ENCODE data around the gene CLDN10.
"Not testable (repeated sequence)": the region's sequence is repeated elsewhere in the genome, so short reads cannot be mapped to it uniquely, and the experiment has no call there.

CLDN10 gene

DNA sequence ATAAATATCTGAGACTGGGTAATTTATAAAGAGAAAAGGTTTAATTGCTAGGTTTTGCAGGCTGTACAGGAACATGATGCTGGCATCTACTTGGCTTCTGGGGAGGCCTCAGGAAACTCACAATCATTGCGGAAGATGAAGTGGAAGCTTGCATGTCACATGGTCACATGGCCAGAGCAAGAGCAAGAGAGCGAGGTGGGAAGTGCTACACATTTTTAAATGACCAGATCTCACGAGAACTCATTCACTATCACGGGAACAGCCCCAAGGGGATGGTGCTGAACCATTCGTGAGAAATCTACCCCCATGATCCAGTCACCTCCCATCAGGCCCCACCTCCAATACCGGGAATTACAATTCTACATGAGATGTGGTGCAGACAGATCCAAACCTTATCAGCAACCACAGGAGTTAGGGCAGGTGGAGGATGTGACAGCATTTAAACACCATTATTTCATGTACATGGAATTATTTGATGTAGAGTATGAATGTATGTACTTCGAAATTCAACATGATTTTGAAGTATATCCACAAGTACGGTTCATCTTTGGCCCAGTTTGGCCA is 10.5 kb upstream of the CLDN10 start:
- DNase-seq (ENCODE audit: low read depth): no peak

DNA sequence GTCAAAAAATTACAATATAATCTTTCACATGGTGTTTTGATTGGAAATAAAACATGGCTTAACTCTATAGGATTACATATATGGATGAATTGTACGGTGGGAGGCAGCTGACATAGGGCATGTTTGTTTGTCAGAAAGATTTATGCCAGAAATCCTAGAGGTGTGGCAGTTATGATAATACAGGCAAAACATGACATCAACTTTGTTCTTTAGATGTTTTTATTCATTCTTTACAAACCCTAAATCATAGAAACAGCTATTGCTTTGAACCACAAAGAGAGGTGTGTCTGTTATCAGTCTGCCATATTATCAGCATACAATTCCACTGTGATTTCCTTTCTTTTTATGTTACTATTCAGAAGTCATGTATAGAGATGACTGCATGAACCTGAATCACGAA is 8.2 kb upstream of the CLDN10 start:
- no peak for DNase-seq (ENCODE audit: low read depth)

DNA sequence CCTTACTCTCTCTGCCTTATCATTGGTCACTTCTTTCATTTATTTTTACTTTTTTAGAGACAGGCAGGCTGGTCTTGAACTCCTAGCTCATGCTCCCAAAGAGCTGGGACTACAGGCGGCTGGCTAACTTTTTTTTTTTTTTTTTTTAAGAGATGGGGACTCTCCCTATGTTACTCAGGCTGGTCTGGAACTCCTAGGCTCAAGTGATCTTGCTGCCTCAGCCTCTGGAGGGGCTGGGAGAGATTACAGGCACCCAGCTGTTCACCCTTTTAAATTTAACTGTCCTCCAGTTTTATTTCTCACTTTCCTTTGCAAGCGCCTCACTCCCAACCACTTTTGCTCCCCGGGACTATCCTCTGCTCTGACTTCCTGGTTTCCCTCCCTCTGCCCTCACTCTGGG is 5.6 kb upstream of the CLDN10 start:
- no peak for DNase-seq (ENCODE audit: low read depth)

DNA sequence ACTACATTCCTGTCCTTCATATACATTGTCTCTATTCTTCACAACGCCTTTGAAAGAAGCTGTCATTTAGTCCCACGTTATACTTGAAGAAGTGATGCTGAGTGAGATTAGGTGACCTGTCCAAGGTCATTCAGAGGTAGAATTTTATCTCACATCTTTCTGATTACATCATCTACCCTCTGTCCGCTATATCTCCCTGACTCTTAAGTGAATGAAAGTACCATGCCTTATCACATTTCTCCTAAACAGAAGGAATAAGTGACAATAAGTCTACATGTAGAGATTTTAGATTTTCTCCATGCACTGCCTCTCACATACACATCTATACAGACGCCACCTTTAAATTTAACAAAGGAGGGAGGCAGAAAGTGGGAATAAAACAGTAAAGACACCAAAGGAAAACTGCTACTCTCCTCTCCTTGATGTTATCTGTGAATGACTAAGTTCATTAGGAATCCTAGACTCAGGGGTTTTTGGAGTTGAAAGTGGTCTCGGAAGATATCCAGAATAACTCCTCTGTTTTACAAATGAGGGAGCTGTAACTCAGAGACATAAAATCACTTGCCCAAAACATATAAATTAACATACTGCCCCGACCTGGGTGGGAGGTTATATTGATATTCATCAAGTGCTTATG is 4.9 kb upstream of the CLDN10 start:
- DNase-seq (ENCODE audit: low read depth): no peak

DNA sequence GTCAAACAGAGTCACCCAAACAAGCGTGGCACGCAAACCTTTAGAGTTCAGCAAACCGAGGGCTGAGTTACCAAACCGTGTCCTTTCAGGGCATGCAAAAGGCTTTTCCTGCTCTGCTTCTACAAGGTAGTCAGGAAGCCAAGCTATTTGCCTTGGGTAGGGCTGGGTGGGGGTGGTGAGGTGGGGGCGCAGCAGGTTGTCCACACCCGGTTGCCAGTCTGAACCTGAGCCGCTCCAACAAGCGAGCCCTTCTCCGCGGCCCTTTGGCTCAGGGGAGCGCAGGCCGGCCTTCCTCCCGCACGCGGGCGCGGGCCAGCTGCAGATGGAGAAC is 347 bp upstream of the CLDN10 start:
- no peak for DNase-seq (ENCODE audit: low read depth)

DNA sequence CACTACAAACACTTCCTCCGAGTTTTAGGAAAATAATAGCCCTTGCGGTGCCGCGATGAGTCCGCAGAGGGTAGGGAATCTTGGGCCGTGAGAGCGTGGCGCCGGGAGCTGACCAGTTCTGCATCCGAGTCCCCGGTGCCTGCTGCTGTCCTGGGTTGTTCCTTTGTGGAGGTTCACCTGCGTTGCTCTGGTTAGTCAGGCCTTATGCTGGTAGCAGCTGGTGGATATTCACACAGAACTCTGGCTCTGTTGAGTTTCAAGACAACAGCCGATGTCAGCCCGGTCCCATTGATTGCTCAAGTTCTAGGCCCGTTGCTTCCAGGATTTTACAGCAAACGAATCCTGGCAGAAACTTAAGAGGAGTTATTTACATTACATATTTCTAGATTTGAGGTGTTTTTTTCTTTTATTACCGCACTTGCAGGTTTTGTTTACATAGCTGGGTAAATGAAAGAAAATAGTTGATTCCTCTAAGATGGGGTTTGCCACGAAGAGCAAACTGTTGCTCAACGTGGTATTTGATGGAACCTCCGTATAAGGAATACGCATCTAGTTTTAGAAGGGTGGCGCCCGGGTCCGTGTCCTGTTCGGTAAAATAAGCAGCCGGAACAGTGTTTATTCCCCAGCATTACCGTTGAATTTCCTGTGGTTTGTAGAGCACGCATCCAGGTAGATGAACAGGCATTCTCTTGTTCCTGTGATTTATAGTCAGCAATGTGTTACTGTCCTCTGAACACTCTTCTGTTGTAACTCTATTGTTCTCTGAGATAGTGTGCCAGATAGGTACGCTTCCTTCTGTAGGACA is 1.3 kb downstream of the CLDN10 start:
- DNase-seq (ENCODE audit: low read depth): no peak

DNA sequence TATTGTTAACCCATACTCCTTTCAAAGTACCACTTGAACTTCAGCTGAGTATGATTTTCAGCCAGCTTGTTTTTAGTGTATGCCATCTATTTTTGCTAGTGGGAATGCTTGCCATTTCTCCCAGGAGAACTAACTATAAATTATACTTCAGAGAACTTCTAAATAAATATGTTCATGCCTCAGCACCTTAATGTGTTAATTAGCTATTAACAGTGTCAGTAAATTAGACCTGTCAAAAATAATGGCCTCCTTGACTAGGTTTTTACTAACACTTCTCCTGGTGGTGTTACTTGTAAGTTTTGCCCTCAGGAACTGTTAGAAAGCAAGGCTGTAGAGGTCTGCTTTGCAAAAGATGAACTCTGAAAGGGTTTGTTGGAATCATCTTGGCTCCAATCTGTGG is 4.5 kb downstream of the CLDN10 start:
- DNase-seq (ENCODE audit: low read depth): no peak

DNA sequence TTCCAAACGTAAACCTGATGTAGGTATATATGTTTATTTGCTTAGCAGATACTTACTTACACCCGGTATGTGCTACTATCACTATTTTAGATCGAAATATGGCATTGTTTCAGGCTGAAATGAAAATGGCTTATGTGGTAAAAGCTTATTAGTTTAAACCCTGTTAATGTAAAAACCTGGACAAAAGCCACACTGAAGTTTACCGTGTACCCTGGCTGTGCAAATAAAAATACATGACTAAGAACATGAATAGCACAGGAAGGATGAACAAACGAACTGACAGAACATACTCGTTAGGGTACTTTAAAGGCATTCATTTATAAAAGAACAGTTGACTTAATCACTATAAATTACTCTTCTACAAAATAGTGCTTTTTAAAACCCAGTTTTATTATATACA is 6.6 kb downstream of the CLDN10 start:
- no peak for DNase-seq (ENCODE audit: low read depth)

DNA sequence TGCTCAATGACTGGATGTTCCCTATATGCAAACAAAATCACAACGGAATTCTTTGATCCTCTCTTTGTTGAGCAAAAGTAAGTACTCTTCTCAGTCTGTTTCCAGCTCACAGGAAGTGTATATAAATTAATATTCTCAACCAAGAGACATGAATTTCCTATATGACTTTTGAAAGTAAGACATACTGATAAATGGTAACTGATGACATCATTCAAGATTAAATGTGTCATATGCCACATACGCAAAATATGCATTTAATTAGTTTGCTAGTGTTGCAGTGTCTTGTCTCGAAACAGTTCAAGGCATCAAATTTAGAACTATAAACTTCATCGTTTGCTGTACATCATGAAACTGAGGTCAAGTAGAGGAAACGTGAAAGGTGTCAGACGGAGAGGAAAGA is 7.9 kb downstream of the CLDN10 start:
- DNase-seq (ENCODE audit: low read depth): no peak

DNA sequence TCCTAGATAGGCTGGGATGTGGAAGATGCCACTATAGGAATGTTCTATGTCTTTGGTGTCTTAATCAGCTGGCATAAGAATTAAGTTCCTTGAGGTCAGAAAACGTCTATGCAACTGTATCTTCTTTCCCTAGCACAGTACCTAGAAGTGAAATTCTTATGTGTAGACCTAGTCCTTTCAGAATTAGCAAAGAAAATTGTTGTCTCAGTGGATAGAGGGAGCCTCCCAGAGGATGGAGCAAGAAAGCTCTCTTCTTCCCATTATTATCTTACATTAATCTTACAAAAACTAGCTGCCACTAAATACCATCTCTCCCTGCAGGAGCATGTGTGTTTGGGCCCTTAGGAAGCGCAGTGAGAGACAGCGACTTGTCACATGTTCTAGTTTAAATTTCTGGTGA is 11.6 kb downstream of the CLDN10 start:
- DNase-seq (ENCODE audit: low read depth): no peak

DNA sequence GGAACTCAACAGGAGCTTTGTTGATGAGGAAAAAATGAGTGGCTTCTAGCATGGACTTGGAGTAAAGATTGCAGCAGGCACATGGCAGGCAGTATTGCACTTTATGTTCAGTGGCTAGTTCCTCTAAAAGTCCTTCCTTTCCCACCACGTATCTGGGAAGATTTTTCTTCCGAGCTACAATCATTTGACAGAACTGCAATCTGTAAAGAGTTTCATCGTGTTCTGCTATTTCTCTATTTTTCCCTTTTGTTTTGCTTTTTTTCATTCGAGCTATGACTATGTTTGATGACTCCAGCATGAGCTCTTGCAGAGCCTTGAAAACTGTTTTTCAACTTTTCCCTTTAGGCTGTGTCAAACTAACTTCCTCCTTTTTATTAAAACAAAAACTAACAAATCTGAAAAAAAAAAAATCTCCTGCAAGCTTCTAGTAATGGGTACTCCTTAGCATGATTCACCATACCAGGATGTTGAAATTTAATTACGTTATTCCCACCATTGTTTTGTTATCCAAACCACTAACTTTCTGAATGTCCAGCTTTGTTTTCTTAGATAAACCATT is 12.3 kb downstream of the CLDN10 start:
- no peak for DNase-seq (ENCODE audit: low read depth)

DNA sequence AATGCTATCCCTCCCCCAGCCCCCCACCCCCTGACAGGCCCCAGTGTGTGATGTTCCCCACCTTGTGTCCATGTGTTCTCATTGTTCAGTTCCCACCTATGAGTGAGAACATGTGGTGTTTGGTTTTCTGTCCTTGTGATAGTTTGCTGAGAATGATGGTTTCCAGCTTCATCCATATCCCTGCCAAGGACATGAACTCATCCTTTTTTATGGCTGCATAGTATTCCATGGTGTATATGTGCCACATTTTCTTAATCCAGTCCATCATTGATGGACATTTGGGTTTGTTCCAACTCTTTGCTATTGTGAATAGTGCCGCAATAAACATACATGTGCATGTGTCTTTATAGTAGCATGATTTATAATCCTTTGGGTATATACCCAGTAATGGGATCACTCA is 13.2 kb downstream of the CLDN10 start:
- not testable (repeated sequence) for DNase-seq (ENCODE audit: low read depth)

DNA sequence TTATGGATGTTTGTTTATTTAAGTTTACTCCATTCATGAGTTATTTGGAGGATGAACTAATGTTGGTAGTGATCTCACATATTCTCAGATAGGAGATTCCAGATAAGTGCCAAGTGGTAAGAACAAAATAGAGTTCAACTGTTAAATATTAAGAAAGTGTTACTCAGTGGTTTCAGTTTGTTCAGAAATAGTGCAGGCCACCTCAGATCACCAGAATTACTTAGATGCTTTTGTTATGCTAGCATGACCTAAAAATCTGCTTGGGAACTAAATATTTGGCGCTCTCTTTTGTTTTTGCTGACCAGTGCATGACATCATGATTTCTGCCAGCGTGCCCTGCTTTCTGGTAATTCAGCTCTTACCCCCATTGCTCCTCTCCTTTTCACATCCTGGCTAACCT is 15.6 kb downstream of the CLDN10 start:
- DNase-seq (ENCODE audit: low read depth): no peak

DNA sequence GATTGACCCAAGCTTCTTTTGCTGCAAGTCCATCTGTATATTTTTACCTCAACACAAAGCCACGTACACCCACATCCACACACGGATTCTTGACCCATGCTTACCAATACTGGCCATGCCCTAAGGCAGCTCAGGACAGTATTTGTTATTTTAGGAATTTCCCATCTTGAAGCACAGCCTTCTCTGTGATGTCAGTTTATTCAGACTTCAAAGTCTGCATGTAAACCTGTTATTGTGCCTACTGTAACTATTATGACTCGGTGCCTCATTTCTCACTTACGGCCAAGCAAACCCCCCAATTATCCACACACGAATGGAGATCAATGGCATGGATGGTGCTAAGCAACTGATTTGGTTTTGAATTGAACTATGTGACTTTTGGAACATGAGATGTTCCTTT is 17.5 kb downstream of the CLDN10 start:
- no peak for DNase-seq (ENCODE audit: low read depth)

DNA sequence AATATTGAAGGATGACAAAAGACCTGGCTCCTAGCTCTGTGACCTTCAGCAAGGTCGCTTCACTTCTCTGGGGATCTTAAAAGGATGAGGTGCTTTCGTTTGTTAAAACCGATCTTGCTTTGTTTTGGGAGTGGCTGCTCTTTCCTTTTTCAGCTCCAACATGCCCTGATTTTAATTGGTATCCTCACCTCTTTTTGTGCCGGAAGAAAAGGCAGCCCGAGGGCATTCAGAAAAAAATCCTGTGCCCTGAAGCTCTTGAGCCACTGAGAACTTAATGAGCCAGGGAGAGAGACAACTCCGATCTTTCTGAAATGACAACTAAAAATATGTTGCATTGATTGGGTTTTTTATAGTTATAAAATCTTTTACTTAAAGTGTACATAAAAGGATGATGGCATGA is 19.4 kb downstream of the CLDN10 start:
- no peak for DNase-seq (ENCODE audit: low read depth)

DNA sequence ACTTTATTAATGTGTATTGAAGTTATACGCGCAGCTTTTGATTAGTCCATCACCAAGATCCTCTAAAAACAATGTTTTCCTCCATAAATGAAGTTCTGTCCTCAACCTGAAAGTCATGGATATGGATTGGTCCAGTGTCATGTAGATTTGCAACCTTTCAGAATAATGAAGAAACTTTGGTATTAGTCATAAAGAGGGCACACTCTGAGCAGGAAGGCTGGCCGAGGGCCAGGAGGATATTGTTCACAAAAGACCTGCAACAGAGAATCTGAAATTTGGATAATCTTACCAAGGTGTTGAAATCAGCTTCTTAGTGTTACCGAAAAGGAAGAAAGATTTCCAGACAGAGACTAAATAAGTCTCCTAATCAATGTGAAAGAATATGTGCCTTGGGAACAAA is 20.7 kb downstream of the CLDN10 start:
- DNase-seq (ENCODE audit: low read depth): no peak

DNA sequence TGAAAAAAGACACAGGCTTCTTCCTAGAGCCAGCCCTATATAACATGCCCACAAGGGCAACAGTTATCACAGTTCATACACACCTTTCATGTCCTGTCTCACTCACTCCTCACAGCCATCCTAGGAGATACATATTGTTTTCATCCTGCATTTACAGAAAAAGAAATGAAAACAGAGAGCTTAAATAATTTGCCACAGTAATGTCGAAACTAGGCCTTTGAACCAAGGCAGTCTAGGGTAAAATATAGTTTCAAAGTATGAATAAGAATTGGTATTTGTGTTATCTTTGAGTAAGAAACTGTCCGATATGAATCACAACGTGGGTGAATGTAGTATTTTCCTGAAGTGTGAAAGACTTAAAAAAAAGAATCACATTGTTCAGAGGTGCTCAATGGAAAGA is 26.8 kb downstream of the CLDN10 start:
- DNase-seq (ENCODE audit: low read depth): no peak

DNA sequence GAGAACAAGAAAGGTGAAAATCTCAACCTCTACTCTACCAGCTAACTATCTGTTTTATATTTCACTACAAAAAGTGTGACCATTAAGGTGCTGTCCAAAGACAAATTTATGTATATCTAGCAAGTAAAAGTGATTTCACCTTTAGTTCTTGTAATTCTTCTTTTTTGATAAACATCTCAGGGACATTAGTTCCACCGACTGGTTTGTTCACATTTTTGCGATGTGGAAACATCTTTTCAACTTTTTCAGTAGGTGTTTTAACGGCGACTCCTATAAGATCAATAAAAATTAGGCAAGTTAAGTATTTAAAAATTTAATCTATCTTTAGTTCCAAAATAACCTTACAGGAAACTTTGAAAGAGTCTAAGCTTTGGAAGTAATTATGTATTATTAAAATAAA is 33.3 kb downstream of the CLDN10 start:
- no peak for DNase-seq (ENCODE audit: low read depth)

DNA sequence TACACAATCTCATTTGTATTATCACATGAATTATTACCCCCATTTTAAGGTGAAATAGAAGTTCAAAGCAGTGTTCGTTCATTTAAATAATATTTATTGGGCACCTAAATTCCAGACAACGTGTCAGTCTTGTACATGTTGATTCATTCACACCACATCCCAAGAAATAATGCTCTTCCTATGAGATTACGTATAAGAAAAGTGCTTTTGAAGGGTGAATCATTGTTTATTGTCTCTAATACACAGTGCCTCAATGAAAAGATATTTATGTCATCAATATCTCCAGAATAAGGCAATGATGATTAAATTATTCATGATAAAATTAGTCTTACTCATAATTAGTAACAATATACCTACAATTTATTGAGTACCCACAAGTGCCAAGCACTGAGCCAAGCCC is 35.6 kb downstream of the CLDN10 start:
- DNase-seq (ENCODE audit: low read depth): no peak

DNA sequence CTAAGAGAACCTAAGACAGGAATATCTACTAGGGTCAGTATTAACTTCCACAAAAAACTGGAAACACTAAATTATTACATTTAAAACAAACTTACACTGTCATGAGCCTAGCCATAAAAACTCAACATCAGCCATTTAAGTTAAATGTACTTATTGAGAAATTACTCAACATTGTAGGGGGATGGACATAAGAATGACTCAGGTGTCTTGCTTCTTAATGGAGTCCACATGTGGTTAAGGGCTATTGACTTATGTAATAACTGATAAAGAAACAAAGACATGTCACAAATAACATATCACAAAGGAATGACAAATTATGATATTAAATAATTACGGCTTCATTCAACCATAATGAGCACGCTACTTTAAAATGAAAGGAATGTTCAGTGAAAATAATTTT is 36.2 kb downstream of the CLDN10 start:
- DNase-seq (ENCODE audit: low read depth): no peak

DNA sequence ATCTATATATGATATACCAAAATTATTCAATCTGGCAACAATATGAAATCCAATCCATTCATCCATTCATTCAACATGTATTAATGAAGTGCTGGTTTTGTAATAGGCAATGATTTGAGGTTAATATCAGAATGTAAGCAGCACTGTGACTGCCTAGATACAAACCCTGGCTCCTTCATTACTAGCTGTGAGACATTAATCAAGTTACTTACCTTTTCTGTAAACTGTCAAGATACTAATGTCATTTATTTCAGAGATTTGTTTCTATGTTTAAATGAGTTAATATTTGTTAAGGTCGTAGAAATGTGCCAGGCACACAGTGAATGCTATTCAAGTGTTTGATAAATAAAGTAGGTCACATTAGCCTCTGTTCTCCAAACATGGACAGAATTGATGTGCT is 40.9 kb downstream of the CLDN10 start:
- DNase-seq (ENCODE audit: low read depth): no peak

DNA sequence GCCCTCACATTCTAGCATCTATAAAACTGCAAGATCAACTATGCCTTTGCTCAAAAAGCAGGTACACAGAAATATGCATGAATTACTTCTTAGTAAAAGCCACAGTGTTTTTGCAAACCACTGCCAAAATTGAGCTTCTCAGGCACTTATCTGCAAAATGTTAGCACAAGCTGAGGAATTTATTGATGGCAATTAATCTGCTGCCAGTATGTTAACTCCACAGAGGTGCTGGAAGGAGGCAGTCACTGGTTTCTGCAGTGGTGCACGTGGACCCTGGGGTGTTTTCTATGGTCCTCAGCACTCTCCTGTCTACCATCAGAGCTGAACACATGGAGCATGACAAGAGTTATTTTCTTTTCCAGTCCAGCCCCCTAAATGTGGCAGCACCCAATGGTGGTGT is 44.2 kb downstream of the CLDN10 start:
- no peak for DNase-seq (ENCODE audit: low read depth)

DNA sequence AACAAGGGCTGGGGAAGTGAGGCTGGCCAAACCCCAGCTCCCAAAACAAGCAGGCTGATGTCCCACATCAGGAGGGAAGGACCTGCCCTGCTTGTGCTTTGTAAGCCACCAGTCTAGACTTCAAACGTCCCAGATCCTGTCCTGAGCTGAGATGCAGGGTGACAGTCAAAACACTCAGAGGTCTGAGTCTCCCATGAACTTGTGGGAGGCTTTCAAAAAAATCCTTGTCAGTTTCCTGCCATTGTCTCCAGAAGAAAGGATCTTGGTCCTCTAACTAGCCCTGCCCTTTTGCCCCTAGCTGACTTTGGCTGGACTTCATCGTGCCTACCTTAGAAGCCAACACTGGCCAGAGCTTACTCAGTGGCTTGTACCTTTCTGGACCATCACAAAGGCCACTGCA is 48.7 kb downstream of the CLDN10 start:
- DNase-seq (ENCODE audit: low read depth): no peak

DNA sequence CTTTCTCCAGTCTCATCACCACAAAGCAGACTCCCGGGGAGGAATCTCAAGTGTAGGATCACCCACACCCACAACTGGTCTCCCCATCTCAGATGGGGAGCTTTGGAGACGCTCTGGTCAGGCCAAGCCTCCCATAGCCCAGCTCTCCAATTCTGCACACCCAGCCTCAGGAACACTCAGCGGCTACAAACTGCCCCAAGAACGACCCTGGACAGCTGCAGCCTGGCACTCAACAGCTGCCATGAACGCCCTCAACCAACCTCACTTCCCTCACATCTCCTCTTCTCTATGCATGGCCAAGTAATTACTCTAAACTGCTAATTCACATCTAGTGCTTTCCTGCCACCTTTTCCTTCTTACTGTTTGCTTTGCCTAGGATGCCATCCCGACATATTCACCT is 49.4 kb downstream of the CLDN10 start:
- DNase-seq (ENCODE audit: low read depth): no peak
